Astrocyte (in vitro differentiated cells and primary cell): Measurements from ENCODE around the gene PHC3. TPM values are rescaled to one million over a fixed set of nuclear protein-coding genes. Genes with fewer than 3 reads are reported as not detected.

Experiments
- DNase-seq: peaks from one replicate; pipeline ENCODE4 v3.0.0-alpha.2; 2010; ENCODE audit warnings: low read depth
- FAIRE-seq: peaks from 2 replicates; lab custom pipeline; 2011; peaks lifted over from hg19 to GRCh38; lab: Jason Lieb, UNC
- H2AFZ ChIP-seq: 2 replicates; pipeline ENCODE4 v1.6.0; 2012; ENCODE audit warnings: low read depth, low read length, inconsistent platforms
- H3K27ac ChIP-seq: 2 replicates; pipeline ENCODE4 v1.5.1; 2011; ENCODE audit warnings: low read depth, low read length, inconsistent platforms
- H3K27me3 ChIP-seq: 2 replicates; pipeline ENCODE4 v1.6.0; 2011; ENCODE audit warnings: low read length, inconsistent platforms; ENCODE audit not compliant: insufficient read depth
- H3K36me3 ChIP-seq: 2 replicates; pipeline ENCODE4 v1.5.1; 2011; ENCODE audit warnings: low read length, inconsistent platforms; ENCODE audit not compliant: insufficient read depth
- H3K4me1 ChIP-seq: 2 replicates; pipeline ENCODE4 v1.5.1; 2011; ENCODE audit warnings: low read length, inconsistent platforms; ENCODE audit not compliant: insufficient read depth
- H3K4me2 ChIP-seq: 2 replicates; pipeline ENCODE4 v1.6.0; 2012; ENCODE audit warnings: low read length, inconsistent platforms
- H3K4me3 ChIP-seq: 2 replicates; pipeline ENCODE4 v1.5.1; 2011; ENCODE audit warnings: low read depth, mild to moderate bottlenecking, low read length, inconsistent platforms; ENCODE audit not compliant: insufficient read depth
- H3K79me2 ChIP-seq: 2 replicates; pipeline ENCODE4 v1.6.0; 2012; ENCODE audit warnings: mild to moderate bottlenecking, low read length, inconsistent platforms; ENCODE audit not compliant: insufficient read depth
- H3K9ac ChIP-seq: 2 replicates; pipeline ENCODE4 v1.6.0; 2012; ENCODE audit warnings: mild to moderate bottlenecking, low read length, inconsistent platforms
- H3K9me3 ChIP-seq: 2 replicates; pipeline ENCODE4 v1.5.1; 2012; ENCODE audit warnings: low read depth, mild to moderate bottlenecking, low read length, inconsistent platforms; ENCODE audit not compliant: insufficient read depth
- H4K20me1 ChIP-seq: 2 replicates; pipeline ENCODE4 v1.6.0; 2012; ENCODE audit warnings: low read length, inconsistent platforms; ENCODE audit not compliant: insufficient read depth
- H3K27ac Mint-ChIP-seq: one replicate; pipeline ENCODE4 v1.8.0; 2021; ENCODE audit warnings: mild to moderate bottlenecking, mixed read lengths; ENCODE audit not compliant: unreplicated experiment
- H3K27me3 Mint-ChIP-seq: one replicate; pipeline ENCODE4 v1.8.0; 2021; ENCODE audit warnings: low read depth, mixed read lengths; ENCODE audit not compliant: unreplicated experiment
- H3K36me3 Mint-ChIP-seq: one replicate; pipeline ENCODE4 v1.8.0; 2021; ENCODE audit warnings: low read depth, mixed read lengths; ENCODE audit not compliant: unreplicated experiment
- H3K4me1 Mint-ChIP-seq: one replicate; pipeline ENCODE4 v1.8.0; 2021; ENCODE audit warnings: low read depth, mixed read lengths; ENCODE audit not compliant: unreplicated experiment
- H3K4me3 Mint-ChIP-seq: one replicate; pipeline ENCODE4 v1.8.0; 2021; ENCODE audit warnings: mild to moderate bottlenecking, moderate library complexity, mixed read lengths; ENCODE audit not compliant: unreplicated experiment
- H3K9me3 Mint-ChIP-seq: one replicate; pipeline ENCODE4 v1.8.0; 2021; ENCODE audit warnings: mild to moderate bottlenecking, mixed read lengths; ENCODE audit not compliant: unreplicated experiment
- CTCF ChIP-seq: IDR thresholded peaks from 2 replicates; pipeline ENCODE4 v1.5.1; 2011; ENCODE audit warnings: low read depth, mild to moderate bottlenecking, inconsistent platforms, low read length, moderate library complexity; ENCODE audit not compliant: insufficient read depth
- EZH2 ChIP-seq: IDR thresholded peaks from 2 replicates; pipeline ENCODE4 v1.6.1; 2012; ENCODE audit warnings: mild to moderate bottlenecking, low read length, inconsistent platforms; ENCODE audit not compliant: insufficient read depth
- total RNA-seq: library from RNA; stranded (reverse); gene quantifications from 2 replicates; pipeline ENCODE4 v1.2.1, GENCODE V29; 2021

PHC3 gene
- total RNA-seq, 1 donor from 2014 or later, result 40.8 TPM

DNA sequence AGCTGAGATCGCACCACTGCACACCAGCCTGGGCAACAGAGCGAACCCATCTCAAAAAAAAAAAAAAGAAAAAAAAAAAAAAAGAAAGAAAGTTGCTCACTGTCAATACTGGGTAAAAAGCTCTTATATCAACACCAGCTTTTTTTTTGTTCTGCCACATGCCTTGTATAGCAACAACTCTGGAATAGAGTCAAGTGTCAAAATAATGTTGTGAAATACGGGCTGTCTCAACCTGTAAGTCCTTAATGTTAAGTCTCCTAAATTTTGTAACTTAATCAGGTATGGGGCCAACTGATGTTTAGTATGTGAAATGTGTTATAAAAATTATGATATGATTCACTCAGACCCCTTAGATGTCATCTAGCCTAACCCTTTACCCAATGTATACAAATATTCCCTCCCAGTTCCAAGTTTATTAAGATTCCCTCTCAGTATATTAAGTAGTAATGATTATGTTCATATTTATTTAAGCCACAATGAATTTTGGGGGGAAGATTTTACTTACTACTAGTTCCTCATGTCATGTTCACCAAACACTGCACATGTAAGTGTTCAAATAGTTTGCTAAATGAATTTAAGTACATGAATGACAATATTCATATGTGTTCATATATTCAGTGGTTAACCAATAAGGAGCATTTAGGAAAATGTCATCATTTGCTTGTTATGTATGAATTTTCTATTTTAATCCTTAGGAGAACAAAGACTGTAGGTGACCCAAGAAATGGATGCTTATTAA lies 91.5 kb downstream of the PHC3 start:
- DNase-seq (no peak), FAIRE-seq (no peak)
- no peak overlapping the region for H3K9ac ChIP-seq
- Mint-ChIP-seq H3K4me3 (no peak overlapping the region), H3K36me3 (peaks cover 10% of the 10 kb centered on the region), H3K27ac (no peak overlapping the region), H3K9me3 (no peaks in the 10 kb centered on the region), H3K4me1 (peaks cover 2% of the 10 kb centered on the region), H3K27me3 (no peaks in the 10 kb centered on the region)
- H3K36me3 ChIP-seq, result peaks cover 18% of the 10 kb centered on the region
- no peak overlapping the region for H3K4me3 ChIP-seq
- no peaks in the 10 kb centered on the region for H4K20me1 ChIP-seq
- no peaks in the 10 kb centered on the region for H3K4me1 ChIP-seq
- no peak overlapping the region for H3K27ac ChIP-seq
- no peaks in the 10 kb centered on the region for H3K79me2 ChIP-seq
- no peak overlapping the region for H3K4me2 ChIP-seq
- TF ChIP-seq EZH2, result no peak
- TF ChIP-seq CTCF, result no peak
- H3K27me3 ChIP-seq, result no peaks in the 10 kb centered on the region
- no peaks in the 10 kb centered on the region for H3K9me3 ChIP-seq
- H2AFZ ChIP-seq, result no peak overlapping the region

DNA sequence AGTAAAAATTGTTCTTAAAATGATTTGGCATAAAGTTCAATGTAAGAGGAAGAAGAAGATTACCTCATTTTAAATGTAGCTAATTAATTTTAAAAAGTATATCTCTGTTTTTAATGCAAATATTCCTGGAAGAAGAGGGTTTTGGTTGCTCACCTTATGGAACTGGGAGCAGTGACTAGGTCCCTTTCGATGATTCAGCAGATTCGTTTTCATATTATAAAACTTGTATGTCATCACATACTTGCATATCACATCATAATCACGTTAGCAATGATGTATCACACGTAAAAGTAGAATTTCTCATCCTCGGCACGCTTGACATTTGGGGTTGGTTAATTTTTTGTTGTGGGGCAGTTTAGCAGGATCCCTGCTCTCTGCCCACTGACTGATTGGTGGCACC lies 96.1 kb downstream of the PHC3 start:
- Mint-ChIP-seq H3K9me3 (no peaks in the 10 kb centered on the region), H3K4me3 (no peak overlapping the region), H3K4me1 (no peaks in the 10 kb centered on the region), H3K27ac (no peak overlapping the region), H3K27me3 (no peaks in the 10 kb centered on the region), H3K36me3 (peaks cover 4% of the 10 kb centered on the region)
- Histone ChIP-seq H3K4me2 (no peak overlapping the region), H3K27me3 (no peaks in the 10 kb centered on the region), H3K36me3 (peaks cover 8% of the 10 kb centered on the region), H2AFZ (no peak overlapping the region), H3K9ac (no peak overlapping the region), H3K4me1 (no peaks in the 10 kb centered on the region), H3K4me3 (no peak overlapping the region), H4K20me1 (no peaks in the 10 kb centered on the region), H3K27ac (no peak overlapping the region), H3K79me2 (no peaks in the 10 kb centered on the region), H3K9me3 (no peaks in the 10 kb centered on the region)
- DNase-seq (no peak), FAIRE-seq (no peak)
- no peak for TF ChIP-seq CTCF
- TF ChIP-seq EZH2, result no peak

DNA sequence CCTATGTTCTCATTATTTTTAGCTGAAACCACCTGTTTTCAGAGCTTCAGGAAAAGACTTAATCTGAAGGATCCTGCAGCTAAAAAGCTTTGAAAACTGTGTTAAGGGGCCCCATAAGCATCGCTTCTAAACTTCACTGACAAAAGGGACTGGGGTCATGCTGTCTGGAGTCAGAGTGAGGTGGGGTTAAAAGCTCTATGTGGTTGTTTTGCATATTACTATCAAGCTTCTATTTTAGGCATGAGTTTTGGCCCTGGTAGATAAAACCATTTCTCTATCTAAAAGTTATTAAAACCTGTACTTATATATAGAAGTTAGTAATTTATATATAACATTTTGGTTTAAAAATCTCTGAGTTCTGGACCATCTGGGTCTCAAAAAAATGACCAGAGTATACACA lies 98.2 kb downstream of the PHC3 start:
- Mint-ChIP-seq H3K9me3 (no peaks in the 10 kb centered on the region), H3K27me3 (no peaks in the 10 kb centered on the region), H3K4me1 (peaks cover 2% of the 10 kb centered on the region), H3K27ac (no peak overlapping the region), H3K4me3 (no peak overlapping the region), H3K36me3 (peaks cover 1% of the 10 kb centered on the region)
- Histone ChIP-seq H3K4me3 (no peak overlapping the region), H4K20me1 (no peaks in the 10 kb centered on the region), H3K4me2 (no peak overlapping the region), H3K4me1 (no peaks in the 10 kb centered on the region), H3K27me3 (no peaks in the 10 kb centered on the region), H3K27ac (no peak overlapping the region), H3K9me3 (no peaks in the 10 kb centered on the region), H3K36me3 (peaks cover 10% of the 10 kb centered on the region), H3K9ac (no peak overlapping the region), H2AFZ (no peak overlapping the region), H3K79me2 (no peaks in the 10 kb centered on the region)
- FAIRE-seq, result no peak
- DNase-seq, result no peak
- no peak for TF ChIP-seq EZH2
